Measurements from ENCODE around the gene KIF1C. TPM values are rescaled to one million over a fixed set of nuclear protein-coding genes. Genes with fewer than 3 reads are reported as not detected.
"Not testable (repeated sequence)": the region's sequence is repeated elsewhere in the genome, so short reads cannot be mapped to it uniquely, and the experiment has no call there.

The KIF1C gene
- total RNA-seq, 1 donor from 2014 or later = 78.2 TPM

- no peak for DNase-seq (ENCODE audit: low read depth in 2 of 2)
Observed at GRCh38 chr17:5042157-5043022, 44.6 kb downstream of the KIF1C start.

DNA sequence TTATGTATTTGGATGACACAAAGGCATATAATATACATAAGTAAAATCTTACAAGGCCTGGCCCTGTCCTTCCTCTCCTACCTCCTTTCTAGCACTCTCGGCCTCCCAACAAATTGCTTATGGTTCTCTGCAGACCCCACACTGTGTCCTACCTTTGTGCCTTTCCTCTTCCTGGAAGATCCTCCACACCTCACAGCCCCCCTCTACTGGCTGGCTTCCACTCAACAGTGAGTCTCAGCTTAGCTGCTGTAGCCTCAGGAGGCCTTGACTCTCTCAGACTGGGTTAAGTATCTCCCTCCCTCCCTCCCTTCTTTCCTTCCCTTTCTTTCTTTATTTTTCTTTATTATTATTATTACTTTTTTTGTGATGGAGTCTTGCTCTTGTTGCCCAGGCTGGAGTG is 45.8 kb downstream of the KIF1C start:
- DNase-seq (ENCODE audit: low read depth in 2 of 2) = no peak

DNA sequence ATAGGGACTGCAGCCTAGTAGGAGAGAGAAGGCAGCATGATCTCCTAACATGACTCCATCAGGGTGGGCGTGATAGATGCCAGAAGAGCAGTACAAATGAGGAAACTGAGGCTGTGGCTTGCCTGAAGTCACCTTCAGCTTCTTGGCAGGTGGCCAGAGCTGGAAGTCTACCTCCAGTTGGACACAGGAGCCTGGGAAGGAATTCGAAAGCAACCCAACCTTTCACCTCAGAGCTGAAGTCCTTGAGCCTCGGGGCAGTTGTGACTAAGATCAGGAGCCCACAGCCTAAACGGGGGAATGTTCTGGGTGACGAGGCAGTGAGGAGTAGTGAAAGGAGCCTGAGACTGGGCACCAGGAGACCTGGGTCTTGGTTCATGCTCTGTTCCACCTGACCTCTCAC is 46.9 kb downstream of the KIF1C start:
- DNase-seq (ENCODE audit: low read depth in 2 of 2) = no peak

GRCh38 chr17:5045496-5045895 is 47.7 kb downstream of the KIF1C start:
- DNase-seq (ENCODE audit: low read depth in 2 of 2) = no peak

GRCh38 chr17:5047446-5047845 is 49.7 kb downstream of the KIF1C start:
- DNase-seq (ENCODE audit: low read depth in 2 of 2) = no peak

GRCh38 chr17:5049314-5049841 is 51.6 kb downstream of the KIF1C start:
- no peak for DNase-seq (ENCODE audit: low read depth in 2 of 2)

DNA sequence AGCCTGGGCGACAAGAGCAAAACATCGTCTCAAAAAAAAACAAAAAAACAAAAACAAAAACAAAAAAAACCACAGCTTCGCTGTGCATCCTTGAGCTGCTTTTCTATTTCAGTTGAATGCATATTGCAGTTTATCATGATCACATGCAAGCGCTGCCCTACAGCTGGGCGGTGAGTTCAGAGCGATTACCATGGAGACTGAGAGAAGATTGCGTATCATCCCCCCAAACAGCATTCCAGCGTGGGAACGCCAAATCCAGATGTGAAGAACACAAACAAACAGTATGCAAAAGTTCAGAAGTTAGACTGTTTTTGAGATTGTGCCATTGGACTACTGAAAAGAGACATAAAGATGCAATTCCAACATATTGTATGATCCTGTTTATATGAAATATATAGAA is 52.5 kb downstream of the KIF1C start:
- no peak for DNase-seq (ENCODE audit: low read depth in 2 of 2)

GRCh38 chr17:5055543-5055942 is 57.8 kb downstream of the KIF1C start:
- no peak for DNase-seq (ENCODE audit: low read depth in 2 of 2)

DNA sequence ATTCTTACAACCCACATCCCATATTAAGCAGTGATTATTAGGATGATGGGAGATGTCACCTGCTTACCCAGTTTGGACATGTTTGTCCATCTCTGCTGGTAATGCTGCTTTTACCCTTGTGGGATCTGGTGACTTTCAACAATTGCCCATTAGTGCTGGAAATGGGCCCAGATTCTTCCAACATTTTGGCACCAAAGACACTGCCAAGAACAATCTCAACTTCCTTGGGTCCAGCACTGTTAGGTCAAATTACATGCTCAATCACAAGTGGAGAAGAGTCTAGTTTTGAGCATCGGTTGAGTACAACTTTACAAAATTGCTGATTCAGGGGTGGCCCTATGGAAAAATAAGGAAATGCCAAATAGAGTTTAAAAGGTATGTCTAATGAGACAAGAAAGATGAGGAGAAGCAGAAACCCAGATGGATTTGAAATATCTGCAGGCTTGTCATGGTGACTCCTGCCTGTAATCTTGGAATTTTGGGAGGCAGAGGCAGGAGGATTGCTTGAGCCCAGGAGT is 67.5 kb downstream of the KIF1C start:
- no peak for DNase-seq (ENCODE audit: low read depth in 2 of 2)

DNA sequence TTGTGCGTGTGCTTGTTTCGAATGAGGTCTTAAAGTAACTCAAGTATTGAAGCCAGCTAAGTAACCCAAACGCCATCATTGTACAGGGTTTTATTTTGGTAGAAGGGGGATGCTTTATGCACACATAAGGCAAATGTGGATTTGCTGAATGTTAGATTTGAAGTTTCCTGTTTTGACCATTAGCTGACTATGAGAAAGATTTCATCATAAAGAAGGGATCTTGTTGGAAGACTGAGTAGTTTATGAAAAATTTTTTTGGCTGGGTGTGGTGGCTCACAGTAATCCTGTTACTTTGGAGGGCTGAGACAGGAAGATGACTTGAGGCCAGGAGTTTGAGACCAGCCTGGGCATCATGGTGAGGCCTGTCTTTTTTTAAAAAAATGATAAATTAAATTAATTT is 70.5 kb downstream of the KIF1C start:
- DNase-seq (ENCODE audit: low read depth in 2 of 2) = no peak

GRCh38 chr17:5069724-5070123 is 72.0 kb downstream of the KIF1C start:
- no peak for DNase-seq (ENCODE audit: low read depth in 2 of 2)

GRCh38 chr17:5075472-5075871 is 77.7 kb downstream of the KIF1C start:
- DNase-seq (ENCODE audit: low read depth in 2 of 2) = not testable (repeated sequence)

- DNase-seq (ENCODE audit: low read depth in 2 of 2) = not testable (repeated sequence)
Observed at GRCh38 chr17:5077275-5077674, 79.5 kb downstream of the KIF1C start.

DNA sequence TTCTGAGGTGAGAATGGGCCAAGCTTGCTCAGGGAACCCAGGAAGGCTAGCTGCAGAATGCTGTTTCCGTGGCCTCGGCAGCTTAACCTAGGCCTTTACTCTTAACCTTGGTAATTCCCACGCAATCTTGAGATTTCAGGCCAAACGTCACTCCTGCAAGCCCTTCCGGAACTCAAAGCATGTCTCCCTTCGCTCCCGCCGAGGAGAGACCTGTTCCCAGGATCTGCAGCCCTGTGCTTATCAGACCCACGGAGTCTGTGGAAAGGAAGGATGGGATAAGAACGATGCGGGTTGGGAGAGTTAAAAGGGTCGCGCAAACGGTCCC is 80.0 kb downstream of the KIF1C start:
- DNase-seq (ENCODE audit: low read depth in 2 of 2) = no peak

Other genes with a start within 250 kb of the KIF1C start
- not detected in 2 replicates for gene TM4SF5, start 226.1 kb upstream of the KIF1C start, total RNA-seq
- gene VMO1, start 211.6 kb upstream of the KIF1C start, total RNA-seq = 0.22 TPM in 1 of 2 replicates, not detected in the other
- gene GLTPD2, start 209.0 kb upstream of the KIF1C start, total RNA-seq = not detected in 2 replicates
- gene PSMB6, start 201.8 kb upstream of the KIF1C start, total RNA-seq = 182 and 183 TPM in 2 replicates
- gene PLD2, start 190.8 kb upstream of the KIF1C start, total RNA-seq = 23.8 TPM in 2 replicates
- 17.9 and 26.0 TPM in 2 replicates for gene MINK1, start 164.6 kb upstream of the KIF1C start, total RNA-seq
- 0.44 and 1.6 TPM in 2 replicates for gene C17orf107, start 98.4 kb upstream of the KIF1C start, total RNA-seq
- gene CHRNE, start 94.9 kb upstream of the KIF1C start, total RNA-seq = 0.65 and 1.4 TPM in 2 replicates
- not detected in 2 replicates for gene GP1BA, start 65.7 kb upstream of the KIF1C start, total RNA-seq
- gene SLC25A11, start 57.9 kb upstream of the KIF1C start, total RNA-seq = 38.4 and 57.3 TPM in 2 replicates
- 13.5 and 23.2 TPM in 2 replicates for gene RNF167, start 57.7 kb upstream of the KIF1C start, total RNA-seq
- gene PFN1, start 49.4 kb upstream of the KIF1C start, total RNA-seq = 280 and 359 TPM in 2 replicates
- gene ENO3, start 46.8 kb upstream of the KIF1C start, total RNA-seq = 1.1 and 2.6 TPM in 2 replicates
- gene SPAG7, start 30.1 kb upstream of the KIF1C start, total RNA-seq = 47.3 and 51.2 TPM in 2 replicates
- 2.6 and 7.9 TPM in 2 replicates for gene CAMTA2, start 10.3 kb upstream of the KIF1C start, total RNA-seq
- gene INCA1, start 428 bp upstream of the KIF1C start, total RNA-seq = 0.22 and 0.40 TPM in 2 replicates
- under 0.01 and 0.22 TPM in 2 replicates for gene SLC52A1, start 37.5 kb downstream of the KIF1C start, total RNA-seq
- gene ZFP3, start 80.5 kb downstream of the KIF1C start, total RNA-seq = 0.87 and 1.8 TPM in 2 replicates
- 4.6 and 4.8 TPM in 2 replicates for gene ZNF232, start 113.9 kb downstream of the KIF1C start, total RNA-seq
- gene USP6, start 118.1 kb downstream of the KIF1C start, total RNA-seq = under 0.01 TPM in 1 of 2 replicates, not detected in the other
- gene ZNF594, start 193.9 kb downstream of the KIF1C start, total RNA-seq = 1.7 and 2.0 TPM in 2 replicates
- gene SCIMP, start 236.9 kb downstream of the KIF1C start, total RNA-seq = not detected in 2 replicates